ENCODE data around the gene FTO.

The FTO gene

DNA sequence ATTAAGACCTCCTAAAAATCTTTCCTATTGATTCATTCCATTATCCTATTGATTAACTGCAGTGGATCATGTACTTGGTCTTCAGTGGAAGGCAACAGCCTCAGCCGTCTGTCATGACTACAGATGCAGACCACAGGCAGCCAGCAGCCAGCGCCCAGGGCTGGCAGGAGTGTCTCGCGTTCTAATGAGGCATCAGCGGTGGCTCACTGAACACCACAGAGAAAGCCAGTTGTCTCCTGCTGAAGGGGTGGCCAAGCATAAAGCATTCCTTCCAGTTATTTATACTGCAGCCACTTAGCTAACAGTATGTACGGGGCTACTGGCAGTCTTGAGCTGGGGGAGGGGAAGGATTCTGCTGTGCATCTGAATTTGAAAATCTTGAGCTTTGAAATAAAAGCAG lies 368.3 kb downstream of the FTO start:
- no peaks in the 10 kb centered on the region for H3K36me3 ChIP-seq (replicated peaks)
- H3K4me3 ChIP-seq (ENCODE audit: low read depth, low read length): no peak overlapping the region
- H3K27ac ChIP-seq: no peak overlapping the region
- no peak for TF ChIP-seq CTCF (IDR thresholded peaks at IDR 0.05; ENCODE audit: low read depth, low read length, missing control alignments)
- in situ Hi-C loops (cut with HindIII; ENCODE audit: low pct_ligation_motif_present, low sequenced_read_pairs): no loop called here
- DNase-seq: no peak
- no peaks in the 10 kb centered on the region for H3K27me3 ChIP-seq (replicated peaks)

- in situ Hi-C loops (cut with HindIII; ENCODE audit: low pct_ligation_motif_present, low sequenced_read_pairs): no loop called here
- Histone ChIP-seq H3K4me3 (ENCODE audit: low read depth, low read length) (no peak overlapping the region), H3K27ac (no peak overlapping the region), H3K36me3 (replicated peaks) (no peaks in the 10 kb centered on the region), H3K27me3 (replicated peaks) (no peaks in the 10 kb centered on the region)
- no peak for TF ChIP-seq CTCF (IDR thresholded peaks at IDR 0.05; ENCODE audit: low read depth, low read length, missing control alignments)
- DNase-seq: no peak
Measured at GRCh38 chr16:54073356-54073755, 369.4 kb downstream of the FTO start.

DNA sequence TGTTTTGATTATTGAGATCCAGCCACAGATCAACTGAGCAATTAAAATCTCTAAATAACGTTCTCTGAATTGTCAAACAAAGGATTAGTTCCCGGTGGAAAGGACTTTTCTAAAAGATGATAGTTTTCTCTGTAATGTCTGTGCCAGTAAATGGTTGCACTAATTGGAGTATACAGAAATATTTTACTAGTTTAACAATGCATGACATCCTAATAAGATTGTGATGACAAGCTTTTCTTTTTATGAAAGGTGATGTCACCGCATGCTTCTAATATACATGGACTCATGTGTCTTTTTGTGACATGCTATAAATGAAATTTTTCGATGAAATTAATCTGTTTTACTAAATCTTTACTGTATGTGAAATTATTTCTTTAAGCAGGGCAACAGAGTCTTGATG lies 371.5 kb downstream of the FTO start:
- Histone ChIP-seq H3K27ac (no peak overlapping the region), H3K4me3 (ENCODE audit: low read depth, low read length) (no peak overlapping the region), H3K36me3 (replicated peaks) (no peaks in the 10 kb centered on the region), H3K27me3 (replicated peaks) (no peaks in the 10 kb centered on the region)
- no peak for TF ChIP-seq CTCF (IDR thresholded peaks at IDR 0.05; ENCODE audit: low read depth, low read length, missing control alignments)
- in situ Hi-C loops (cut with HindIII; ENCODE audit: low pct_ligation_motif_present, low sequenced_read_pairs): no loop called here
- DNase-seq: no peak

DNA sequence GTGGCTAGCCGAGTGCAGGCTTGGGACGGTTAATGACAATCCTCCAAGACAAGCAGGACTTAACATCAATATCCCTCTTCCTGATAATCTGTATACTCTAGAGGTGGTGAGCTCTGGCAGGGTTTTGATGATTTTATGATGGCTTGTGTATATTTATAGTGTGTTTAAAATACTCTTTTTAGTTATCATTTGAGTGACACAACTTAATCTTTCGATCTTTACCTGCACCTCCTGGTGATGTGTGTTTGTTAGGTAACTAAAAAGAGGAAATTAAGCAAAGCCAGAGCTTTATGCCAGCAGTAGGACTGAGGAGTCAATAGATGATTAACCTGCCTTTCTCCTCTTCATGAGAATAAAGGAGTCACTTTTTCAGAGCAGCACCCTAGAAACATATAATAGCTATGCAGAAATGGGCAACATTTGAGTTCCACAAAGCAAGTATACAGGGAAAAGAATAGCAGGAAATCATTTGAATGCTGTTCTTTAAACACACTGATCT lies 372.1 kb downstream of the FTO start:
- DNase-seq: no peak

DNA sequence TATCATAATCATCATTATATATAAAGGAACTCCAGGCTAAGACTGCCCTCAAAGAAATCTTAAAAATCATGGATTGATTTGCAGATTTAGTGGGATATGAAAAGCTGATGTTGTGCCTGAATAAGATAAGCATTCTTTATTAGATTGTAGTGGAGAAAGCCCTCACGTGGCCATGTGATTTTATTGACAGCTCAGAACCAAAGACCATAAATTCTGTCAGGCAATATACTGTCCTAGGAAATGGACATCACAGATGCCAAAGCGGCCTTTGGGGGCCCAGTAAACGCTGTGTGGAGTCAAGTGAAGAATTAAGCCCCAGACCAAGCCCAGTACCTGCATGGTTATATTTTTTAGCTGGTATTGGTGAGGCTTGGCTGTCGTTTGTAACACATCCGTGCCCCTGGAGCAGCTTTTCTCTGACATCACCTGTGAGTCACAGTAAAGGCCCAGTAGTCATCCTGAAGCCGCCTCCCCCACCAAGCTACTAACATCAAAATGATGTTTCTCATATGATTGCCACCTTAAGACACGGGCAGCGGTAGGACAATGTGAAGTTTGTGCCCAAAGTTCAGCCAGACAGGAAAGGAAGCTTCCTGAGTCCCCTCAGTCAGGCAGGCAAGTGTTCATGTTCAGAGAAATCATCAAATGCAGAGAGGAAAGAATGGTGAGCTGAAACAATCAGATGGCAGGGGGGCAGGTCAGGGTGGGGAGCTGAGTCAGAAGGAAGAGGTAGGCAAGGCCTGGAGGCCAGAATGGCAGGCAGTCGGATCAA lies 373.3 kb downstream of the FTO start:
- Histone ChIP-seq H3K27me3 (replicated peaks) (no peaks in the 10 kb centered on the region), H3K4me3 (ENCODE audit: low read depth, low read length) (no peak overlapping the region), H3K27ac (peak overlapping the region; percentile 32), H3K36me3 (replicated peaks) (no peaks in the 10 kb centered on the region)
- in situ Hi-C loops (cut with HindIII; ENCODE audit: low pct_ligation_motif_present, low sequenced_read_pairs): no loop called here
- no peak for TF ChIP-seq CTCF (IDR thresholded peaks at IDR 0.05; ENCODE audit: low read depth, low read length, missing control alignments)
- peak; percentile 84 for DNase-seq

More for the DNA sequence above, 372.1 kb downstream of the FTO start:
- H3K27me3 ChIP-seq (replicated peaks): no peaks in the 10 kb centered on the region
- in situ Hi-C loops (cut with HindIII; ENCODE audit: low pct_ligation_motif_present, low sequenced_read_pairs): no loop called here
- H3K27ac ChIP-seq: no peak overlapping the region
- H3K36me3 ChIP-seq (replicated peaks): no peaks in the 10 kb centered on the region
- no peak for TF ChIP-seq CTCF (IDR thresholded peaks at IDR 0.05; ENCODE audit: low read depth, low read length, missing control alignments)
- H3K4me3 ChIP-seq (ENCODE audit: low read depth, low read length): no peak overlapping the region

Data from brain microvascular endothelial cell (primary cell).